DMS53 (cell line): ENCODE data around the gene RASGRP3.

Experiments used
- DNase-seq: peaks from one replicate; lab custom pipeline; 2025; lab: John Stamatoyannopoulos, UW

RASGRP3 gene

GRCh38 chr2:33457556-33458247 lies 18.7 kb upstream of the RASGRP3 start:
- DNase-seq, result peak; percentile 56

GRCh38 chr2:33458248-33458819 lies 18.1 kb upstream of the RASGRP3 start:
- DNase-seq, result no peak

GRCh38 chr2:33459745-33460144 lies 16.7 kb upstream of the RASGRP3 start:
- no peak for DNase-seq

GRCh38 chr2:33462512-33462911 lies 13.9 kb upstream of the RASGRP3 start:
- peak; percentile 8 for DNase-seq

GRCh38 chr2:33467413-33467812 lies 9.0 kb upstream of the RASGRP3 start:
- no peak for DNase-seq

GRCh38 chr2:33469238-33469637 lies 7.2 kb upstream of the RASGRP3 start:
- no peak for DNase-seq

GRCh38 chr2:33475224-33476130 lies 972 bp upstream of the RASGRP3 start:
- peak; percentile 89 for DNase-seq

GRCh38 chr2:33476793-33477190 lies 343 bp downstream of the RASGRP3 start:
- no peak for DNase-seq

- DNase-seq, result no peak
These were observed 1.3 kb downstream of the RASGRP3 start for GRCh38 chr2:33477473-33478468.

GRCh38 chr2:33478968-33479731 lies 2.7 kb downstream of the RASGRP3 start:
- DNase-seq, result no peak

- no peak for DNase-seq
These were observed 6.1 kb downstream of the RASGRP3 start for GRCh38 chr2:33482518-33482917.

GRCh38 chr2:33484042-33484621 lies 7.7 kb downstream of the RASGRP3 start:
- DNase-seq, result no peak

GRCh38 chr2:33485051-33485450 lies 8.6 kb downstream of the RASGRP3 start:
- no peak for DNase-seq

- DNase-seq, result no peak
These were observed 10.1 kb downstream of the RASGRP3 start for GRCh38 chr2:33486544-33486943.

GRCh38 chr2:33488178-33488690 lies 11.8 kb downstream of the RASGRP3 start:
- no peak for DNase-seq

GRCh38 chr2:33488715-33489540 lies 12.5 kb downstream of the RASGRP3 start:
- no peak for DNase-seq

GRCh38 chr2:33489835-33490431 lies 13.5 kb downstream of the RASGRP3 start:
- no peak for DNase-seq

GRCh38 chr2:33491441-33492084 lies 15.1 kb downstream of the RASGRP3 start:
- DNase-seq, result no peak
